ENCODE data around the gene NBEA. TPM values are rescaled to one million over a fixed set of nuclear protein-coding genes. Genes with fewer than 3 reads are reported as not detected.

NBEA gene
- 3.1 and 3.7 TPM in 2 replicates for total RNA-seq (ENCODE audit: low replicate concordance)

GRCh38 chr13:34941835-34942731, at the start of gene NBEA:
Gene NBEA (plus strand): TSS chr13:34942270. CDS start chr13:34942821, 551 bp downstream.

GRCh38 chr13:35475960-35476943, 534.2 kb downstream of the NBEA start, which contains the start of gene MAB21L1:
Gene MAB21L1 (minus strand): TSS chr13:35476689. CDS start chr13:35476138, 551 bp downstream.

